ENCODE data around the gene RPTOR. TPM values are rescaled to one million over a fixed set of nuclear protein-coding genes. Genes with fewer than 3 reads are reported as not detected.

The RPTOR gene
- total RNA-seq, 1 donor from 2014 or later = 35.7 TPM

GRCh38 chr17:80921159-80921558 lies 376.5 kb downstream of the RPTOR start:
- peak; percentile 54 for DNase-seq (ENCODE audit: low spot score)
- no peak for ATAC-seq
- intact Hi-C loops (cut with DNase I) = loop anchor here (5.0 kb wide), 1 partner anchor 1816 kb away; the partner anchor contains the start of gene FN3K

GRCh38 chr17:80921741-80922579 lies 377.3 kb downstream of the RPTOR start:
- intact Hi-C loops (cut with DNase I) = loop anchor here (5.0 kb wide), 1 partner anchor 1815 kb away; the partner anchor contains the start of gene FN3K
- DNase-seq (ENCODE audit: low spot score) = peak; percentile 51
- ATAC-seq = no peak

- intact Hi-C loops (cut with DNase I) = loop anchor here (5.0 kb wide), 1 partner anchor 1815 kb away; the partner anchor contains the start of gene FN3K
- peak; percentile 54 for DNase-seq (ENCODE audit: low spot score)
These were observed 378.0 kb downstream of the RPTOR start for GRCh38 chr17:80922580-80923160.

GRCh38 chr17:80923211-80924110 lies 378.8 kb downstream of the RPTOR start:
- peak; percentile 52 for DNase-seq (ENCODE audit: low spot score)
- no peak for ATAC-seq

More at GRCh38 chr17:80922580-80923160, 378.0 kb downstream of the RPTOR start:
- ATAC-seq = no peak

GRCh38 chr17:80924111-80924806 lies 379.6 kb downstream of the RPTOR start:
- DNase-seq (ENCODE audit: low spot score) (peak; percentile 45), ATAC-seq (no peak)
- intact Hi-C loops (cut with DNase I) = loop anchor here (5.0 kb wide), 1 partner anchor 1813 kb away; the partner anchor contains the start of gene FN3K

More at GRCh38 chr17:80923211-80924110, 378.8 kb downstream of the RPTOR start:
- intact Hi-C loops (cut with DNase I) = loop anchor here (5.0 kb wide), 1 partner anchor 1814 kb away; the partner anchor contains the start of gene FN3K

GRCh38 chr17:80924807-80925610 lies 380.4 kb downstream of the RPTOR start:
- ATAC-seq (no peak), DNase-seq (ENCODE audit: low spot score) (peak; percentile 56)
- intact Hi-C loops (cut with DNase I) = loop anchor here (5.0 kb wide), 1 partner anchor 1812 kb away; the partner anchor contains the start of gene FN3K

GRCh38 chr17:80925688-80926335 lies 381.2 kb downstream of the RPTOR start:
- DNase-seq (ENCODE audit: low spot score) = peak; percentile 41
- intact Hi-C loops (cut with DNase I) = no loop called here

GRCh38 chr17:80926591-80927250 lies 382.1 kb downstream of the RPTOR start:
- peak; percentile 37 for DNase-seq (ENCODE audit: low spot score)
- no peak for ATAC-seq
- intact Hi-C loops (cut with DNase I) = no loop called here

More at GRCh38 chr17:80925688-80926335, 381.2 kb downstream of the RPTOR start:
- no peak for ATAC-seq

- peak; percentile 49 for DNase-seq (ENCODE audit: low spot score)
- no peak for ATAC-seq
- intact Hi-C loops (cut with DNase I) = no loop called here
These were observed 383.2 kb downstream of the RPTOR start for GRCh38 chr17:80927791-80928216.

- intact Hi-C loops (cut with DNase I) = no loop called here
- DNase-seq (ENCODE audit: low spot score) (peak; percentile 25), ATAC-seq (no peak)
These were observed 384.8 kb downstream of the RPTOR start for GRCh38 chr17:80929449-80929848.

GRCh38 chr17:80930335-80931279 lies 386.0 kb downstream of the RPTOR start:
- ATAC-seq (no peak), DNase-seq (ENCODE audit: low spot score) (peak; percentile 33)
- intact Hi-C loops (cut with DNase I) = no loop called here

- DNase-seq (ENCODE audit: low spot score) = peak; percentile 49
- ATAC-seq = no peak
- intact Hi-C loops (cut with DNase I) = no loop called here
These were observed 387.0 kb downstream of the RPTOR start for GRCh38 chr17:80931421-80932265.

- intact Hi-C loops (cut with DNase I) = no loop called here
- DNase-seq (ENCODE audit: low spot score) = no peak
- no peak for ATAC-seq
These were observed 390.9 kb downstream of the RPTOR start for GRCh38 chr17:80935526-80935925.

- no peak for ATAC-seq
- DNase-seq (ENCODE audit: low spot score) = no peak
- intact Hi-C loops (cut with DNase I) = no loop called here
These were observed 391.6 kb downstream of the RPTOR start for GRCh38 chr17:80936218-80936617.

Data from sciatic nerve (tissue), 2 donors.